Peyer's patch (tissue), 4 donors: ENCODE results near the gene WDTC1.

Experiments
- CTCF ChIP-seq, 6 experiments: fragments of 450-650 bp in 4 of 6; fragments of 200-600 bp in 2 of 6; sonication (generic) in 1 of 6; IDR thresholded peaks; one replicate each; pipeline ENCODE4 v1.5.1; 2017 to 2019; ENCODE audit warnings: antibody characterized with exemption in 6 of 6, mild to moderate bottlenecking in 3 of 6, moderate library complexity in 1 of 6
- POLR2A ChIP-seq, 2 donors: fragments of 450-650 bp; IDR thresholded peaks; one replicate each; pipeline ENCODE4 v1.5.1; 2017; ENCODE audit warnings: antibody characterized with exemption in 2 of 2, mild to moderate bottlenecking in 2 of 2, moderate library complexity in 2 of 2

GRCh38 chr1:27220096-27220495 is 14.3 kb upstream of the WDTC1 start:
- no peak for TF ChIP-seq CTCF (IDR thresholded peaks at IDR 0.05)
- TF ChIP-seq POLR2A (IDR thresholded peaks at IDR 0.05): no peak
